ENCODE data around the gene FBXO31. TPM values are rescaled to one million over a fixed set of nuclear protein-coding genes. Genes with fewer than 3 reads are reported as not detected.

The FBXO31 gene
- total RNA-seq, 1 experiment from 2014 or later = 40.4 TPM

DNA sequence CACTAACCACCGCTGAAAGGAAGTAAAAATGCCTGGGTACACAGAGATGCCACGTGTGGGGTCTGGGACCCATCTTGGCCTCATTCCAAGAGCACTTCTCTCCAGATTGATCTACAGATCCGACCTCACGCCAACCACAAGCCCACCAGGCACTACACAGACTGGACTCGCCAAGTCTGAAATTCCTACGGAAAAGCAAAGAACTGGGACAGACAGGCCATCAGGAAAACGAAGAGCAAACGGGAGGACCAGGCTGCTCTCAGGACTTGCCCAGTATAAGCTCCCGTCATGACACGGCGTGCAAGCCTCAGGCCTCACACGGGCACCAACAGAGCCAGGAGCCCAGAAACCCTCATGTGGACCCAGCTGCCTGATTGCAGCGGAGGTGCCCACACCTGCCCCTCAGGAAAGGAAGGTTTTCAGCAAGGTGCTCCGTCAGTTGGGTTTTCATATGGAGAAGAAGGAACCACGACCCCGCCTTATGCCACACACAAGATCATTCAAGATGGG is 46.3 kb downstream of the FBXO31 start:
- Mint-ChIP-seq H3K27me3 (ENCODE audit: unreplicated experiment) (no peaks in the 10 kb centered on the region), H3K27ac (ENCODE audit: unreplicated experiment) (no peak overlapping the region), H3K4me1 (ENCODE audit: low read depth, unreplicated experiment) (no peaks in the 10 kb centered on the region), H3K36me3 (ENCODE audit: insufficient read depth, unreplicated experiment) (peaks cover 23% of the 10 kb centered on the region), H3K4me3 (ENCODE audit: low read depth, unreplicated experiment) (no peak overlapping the region), H3K9me3 (ENCODE audit: low read depth, unreplicated experiment) (no peaks in the 10 kb centered on the region)
- no TSS peak for BruUV-seq (replicated peaks)
- CTCF ChIA-PET = no interaction called here
- TF ChIP-seq, protein P1, sequence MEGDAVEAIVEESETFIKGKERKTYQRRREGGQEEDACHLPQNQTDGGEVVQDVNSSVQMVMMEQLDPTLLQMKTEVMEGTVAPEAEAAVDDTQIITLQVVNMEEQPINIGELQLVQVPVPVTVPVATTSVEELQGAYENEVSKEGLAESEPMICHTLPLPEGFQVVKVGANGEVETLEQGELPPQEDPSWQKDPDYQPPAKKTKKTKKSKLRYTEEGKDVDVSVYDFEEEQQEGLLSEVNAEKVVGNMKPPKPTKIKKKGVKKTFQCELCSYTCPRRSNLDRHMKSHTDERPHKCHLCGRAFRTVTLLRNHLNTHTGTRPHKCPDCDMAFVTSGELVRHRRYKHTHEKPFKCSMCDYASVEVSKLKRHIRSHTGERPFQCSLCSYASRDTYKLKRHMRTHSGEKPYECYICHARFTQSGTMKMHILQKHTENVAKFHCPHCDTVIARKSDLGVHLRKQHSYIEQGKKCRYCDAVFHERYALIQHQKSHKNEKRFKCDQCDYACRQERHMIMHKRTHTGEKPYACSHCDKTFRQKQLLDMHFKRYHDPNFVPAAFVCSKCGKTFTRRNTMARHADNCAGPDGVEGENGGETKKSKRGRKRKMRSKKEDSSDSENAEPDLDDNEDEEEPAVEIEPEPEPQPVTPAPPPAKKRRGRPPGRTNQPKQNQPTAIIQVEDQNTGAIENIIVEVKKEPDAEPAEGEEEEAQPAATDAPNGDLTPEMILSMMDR (IDR thresholded peaks at IDR 0.05; ENCODE audit: unreplicated experiment) = no peak
- intact Hi-C loops (cut with micrococcal nuclease; ENCODE audit: unreplicated experiment) = no loop called here
- no peak for DNase-seq

DNA sequence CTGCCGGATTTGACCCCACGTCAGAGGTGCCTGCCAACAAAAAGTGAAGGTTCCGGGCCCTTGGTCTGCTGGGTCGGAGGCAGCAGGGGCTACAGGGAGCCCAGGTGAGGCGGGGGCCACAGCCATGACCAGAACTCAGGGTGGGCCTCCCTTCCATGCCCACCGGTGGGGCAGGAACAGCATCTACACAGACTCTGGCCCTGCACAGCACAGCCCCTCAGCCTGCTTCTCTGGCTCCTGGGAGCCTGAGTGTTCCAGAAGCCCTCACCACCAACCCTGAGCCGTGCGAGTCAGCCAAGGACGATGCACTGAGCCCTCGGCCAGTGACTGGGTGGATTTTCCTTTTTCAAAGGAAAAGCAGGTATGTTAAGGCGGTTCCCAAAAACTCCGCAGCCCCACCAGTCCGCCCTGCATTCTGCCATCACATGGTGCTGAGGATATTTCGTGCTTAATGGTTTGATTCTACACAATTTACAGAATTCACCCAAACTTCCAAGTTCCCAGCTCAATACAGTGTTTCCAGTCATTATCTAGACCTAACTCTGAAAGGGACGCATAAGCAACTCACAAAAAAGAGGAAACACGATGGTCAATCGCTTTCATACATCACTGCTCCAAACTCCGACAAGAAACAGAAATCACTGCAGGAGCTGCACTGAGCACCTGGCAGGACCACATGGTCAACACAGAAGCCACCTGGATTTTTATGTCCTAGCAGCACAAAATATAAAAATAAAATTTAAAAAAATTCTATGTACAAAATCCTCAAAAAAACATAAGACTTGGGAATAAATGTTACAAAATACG is 46.9 kb downstream of the FBXO31 start:
- no peaks in the 10 kb centered on the region for H3K27me3 Mint-ChIP-seq (ENCODE audit: unreplicated experiment)
- no peaks in the 10 kb centered on the region for H3K4me1 Mint-ChIP-seq (ENCODE audit: low read depth, unreplicated experiment)
- CTCF ChIA-PET = no interaction called here
- no peaks in the 10 kb centered on the region for H3K9me3 Mint-ChIP-seq (ENCODE audit: low read depth, unreplicated experiment)
- intact Hi-C loops (cut with micrococcal nuclease; ENCODE audit: unreplicated experiment) = no loop called here
- BruUV-seq (replicated peaks) = no TSS peak
- H3K27ac Mint-ChIP-seq (ENCODE audit: unreplicated experiment) = no peak overlapping the region
- H3K4me3 Mint-ChIP-seq (ENCODE audit: low read depth, unreplicated experiment) = no peak overlapping the region
- peaks cover 30% of the 10 kb centered on the region for H3K36me3 Mint-ChIP-seq (ENCODE audit: insufficient read depth, unreplicated experiment)
- DNase-seq = no peak
- TF ChIP-seq, protein P1 (IDR thresholded peaks at IDR 0.05; ENCODE audit: unreplicated experiment) = no peak

DNA sequence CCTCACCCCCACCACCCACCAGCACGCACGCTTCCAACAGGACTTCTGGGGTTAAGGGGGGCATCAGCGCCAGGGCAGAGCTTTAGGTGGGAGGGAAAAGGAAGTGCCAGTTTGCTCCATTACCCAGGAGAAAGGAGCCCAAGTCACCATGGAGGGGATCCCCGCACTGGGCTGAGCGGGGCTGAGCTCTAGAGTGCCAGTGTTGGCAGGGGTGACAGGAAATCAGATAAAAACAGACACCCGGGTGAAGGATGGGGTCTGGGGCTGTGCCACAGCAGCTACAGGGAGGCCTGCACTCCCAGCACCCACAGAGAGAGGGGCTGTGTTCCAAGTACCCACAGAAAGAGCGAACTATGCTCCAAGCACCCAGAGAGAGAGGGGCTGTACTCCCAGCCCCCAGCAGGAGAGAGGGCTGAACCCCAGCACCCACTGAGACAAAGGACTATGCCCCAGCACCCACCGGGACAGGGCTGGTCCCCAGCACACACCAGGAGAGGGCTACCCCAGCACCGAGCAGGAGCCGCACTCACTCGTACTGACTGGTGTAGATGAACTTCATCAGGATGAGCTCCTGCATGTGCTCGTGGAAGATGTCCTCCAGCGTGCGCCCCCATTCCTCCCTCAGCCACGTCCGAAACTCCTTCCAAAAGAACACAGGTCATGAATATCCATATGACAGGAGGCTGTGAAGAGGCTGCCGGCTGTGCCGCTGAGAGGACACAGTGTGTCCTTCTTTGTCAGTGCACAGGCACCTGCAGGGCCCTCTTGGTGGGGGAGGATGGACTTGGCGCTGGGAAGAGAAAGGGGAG is 47.7 kb downstream of the FBXO31 start:
- CTCF ChIA-PET = no interaction called here
- no peaks in the 10 kb centered on the region for H3K27me3 Mint-ChIP-seq (ENCODE audit: unreplicated experiment)
- H3K4me3 Mint-ChIP-seq (ENCODE audit: low read depth, unreplicated experiment) = no peak overlapping the region
- H3K27ac Mint-ChIP-seq (ENCODE audit: unreplicated experiment) = no peak overlapping the region
- H3K4me1 Mint-ChIP-seq (ENCODE audit: low read depth, unreplicated experiment) = no peaks in the 10 kb centered on the region
- no peaks in the 10 kb centered on the region for H3K9me3 Mint-ChIP-seq (ENCODE audit: low read depth, unreplicated experiment)
- TF ChIP-seq, protein P1 (IDR thresholded peaks at IDR 0.05; ENCODE audit: unreplicated experiment) = no peak
- BruUV-seq (replicated peaks) = no TSS peak
- intact Hi-C loops (cut with micrococcal nuclease; ENCODE audit: unreplicated experiment) = no loop called here
- DNase-seq = no peak
- peaks cover 35% of the 10 kb centered on the region for H3K36me3 Mint-ChIP-seq (ENCODE audit: insufficient read depth, unreplicated experiment)

DNA sequence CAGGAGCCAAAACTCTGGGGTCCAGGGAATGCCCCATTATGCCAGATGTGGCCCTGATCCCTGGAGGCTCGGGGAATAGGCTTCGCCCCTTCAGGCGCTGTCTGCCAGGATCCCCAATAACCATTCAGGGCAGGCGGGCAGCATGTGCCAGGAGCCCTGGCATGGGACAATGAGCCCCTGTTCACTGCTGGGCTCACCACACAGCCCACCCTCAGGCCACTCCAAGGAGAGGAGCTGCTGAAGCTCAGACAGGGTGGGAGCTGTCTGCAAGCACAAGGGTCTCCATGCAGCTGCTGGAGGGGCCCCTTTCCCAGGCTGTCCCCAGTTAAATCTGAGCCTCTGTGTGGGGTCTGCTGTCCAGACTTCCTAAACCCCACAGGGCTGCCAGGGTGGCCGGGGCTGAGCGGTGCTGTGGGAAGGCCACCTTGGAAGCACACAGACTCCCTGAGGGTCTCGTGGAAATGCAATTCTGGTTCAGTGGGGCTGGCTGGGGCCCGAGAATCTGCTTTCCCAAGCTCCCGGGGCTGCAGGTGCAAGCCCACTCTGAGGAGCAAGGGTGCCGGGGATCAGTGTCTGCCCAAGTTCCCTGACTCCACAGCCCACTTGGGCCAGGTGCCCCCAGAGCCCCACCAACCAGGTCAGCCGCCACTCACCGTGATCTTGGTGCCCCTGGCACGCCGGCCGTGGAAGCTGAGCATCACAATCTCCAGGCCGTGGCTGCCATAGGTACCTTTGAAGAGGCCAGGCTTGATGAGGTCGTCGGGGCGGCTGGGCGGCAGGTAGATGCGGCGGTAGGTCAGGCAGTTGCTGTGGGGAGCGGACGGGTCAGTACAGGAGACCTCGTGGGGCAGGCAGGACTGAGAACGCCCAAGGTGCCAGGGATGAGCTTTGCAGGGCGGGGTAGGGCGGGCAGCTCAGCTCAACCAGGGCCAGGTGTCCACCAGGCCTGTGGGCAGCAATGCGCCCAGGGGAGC is 48.6 kb downstream of the FBXO31 start:
- no peaks in the 10 kb centered on the region for H3K27me3 Mint-ChIP-seq (ENCODE audit: unreplicated experiment)
- CTCF ChIA-PET = no interaction called here
- H3K4me1 Mint-ChIP-seq (ENCODE audit: low read depth, unreplicated experiment) = no peaks in the 10 kb centered on the region
- TF ChIP-seq, protein P1 (IDR thresholded peaks at IDR 0.05; ENCODE audit: unreplicated experiment) = no peak
- no peak overlapping the region for H3K27ac Mint-ChIP-seq (ENCODE audit: unreplicated experiment)
- intact Hi-C loops (cut with micrococcal nuclease; ENCODE audit: unreplicated experiment) = no loop called here
- BruUV-seq (replicated peaks) = no TSS peak
- no peak for DNase-seq
- peaks cover 38% of the 10 kb centered on the region for H3K36me3 Mint-ChIP-seq (ENCODE audit: insufficient read depth, unreplicated experiment)
- no peak overlapping the region for H3K4me3 Mint-ChIP-seq (ENCODE audit: low read depth, unreplicated experiment)
- no peaks in the 10 kb centered on the region for H3K9me3 Mint-ChIP-seq (ENCODE audit: low read depth, unreplicated experiment)
